ENCODE measurements around the gene NKD2.
"Not testable (repeated sequence)": the region's sequence is repeated elsewhere in the genome, so short reads cannot be mapped to it uniquely, and the experiment has no call there.

Gene NKD2

DNA sequence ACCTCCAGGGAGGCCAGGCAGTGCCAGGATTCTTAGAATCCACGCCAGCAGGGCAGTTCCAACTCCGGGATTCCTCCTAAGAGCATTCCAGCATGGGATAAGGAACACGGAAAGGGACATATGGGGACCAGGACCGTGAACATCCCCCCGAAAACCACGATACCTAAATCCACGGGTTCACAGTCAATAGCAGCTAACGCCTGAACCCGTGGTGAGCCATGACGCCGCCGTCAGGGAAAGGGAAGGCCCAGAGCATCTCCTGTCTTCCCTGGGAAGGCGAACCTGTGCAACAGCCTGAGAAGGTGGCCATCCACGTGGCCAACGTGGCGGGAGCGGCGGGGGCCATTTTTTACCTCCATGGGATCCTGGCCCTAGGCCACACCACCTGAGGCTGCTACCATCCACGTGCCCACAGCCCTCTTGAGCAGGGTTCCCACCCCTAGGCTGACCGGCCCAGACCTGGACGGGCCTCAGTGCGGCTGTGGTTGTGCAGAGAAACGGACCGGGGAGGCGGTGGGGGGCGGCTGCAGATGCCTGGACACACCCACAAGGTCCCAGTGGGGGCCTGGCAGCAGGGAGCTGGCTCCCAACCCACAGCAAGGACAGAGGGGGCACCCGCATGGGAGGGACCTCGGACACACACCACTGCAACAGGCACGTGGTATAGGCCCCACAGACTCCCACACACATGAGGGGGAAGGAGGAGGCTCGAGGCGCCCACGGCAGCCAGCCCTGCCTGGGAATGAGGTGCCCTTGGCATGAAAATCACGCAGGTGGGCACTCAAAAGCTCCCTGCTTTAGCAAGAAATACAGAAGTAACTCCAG lies 60.5 kb downstream of the NKD2 start:
- DNase-seq (ENCODE audit: low read depth, low spot score) = no peak

GRCh38 chr5:1069720-1070088 lies 61.1 kb downstream of the NKD2 start:
- DNase-seq (ENCODE audit: low read depth, low spot score) = no peak

- DNase-seq (ENCODE audit: low read depth, low spot score) = no peak
Measured at GRCh38 chr5:1073239-1074102, 64.9 kb downstream of the NKD2 start.

DNA sequence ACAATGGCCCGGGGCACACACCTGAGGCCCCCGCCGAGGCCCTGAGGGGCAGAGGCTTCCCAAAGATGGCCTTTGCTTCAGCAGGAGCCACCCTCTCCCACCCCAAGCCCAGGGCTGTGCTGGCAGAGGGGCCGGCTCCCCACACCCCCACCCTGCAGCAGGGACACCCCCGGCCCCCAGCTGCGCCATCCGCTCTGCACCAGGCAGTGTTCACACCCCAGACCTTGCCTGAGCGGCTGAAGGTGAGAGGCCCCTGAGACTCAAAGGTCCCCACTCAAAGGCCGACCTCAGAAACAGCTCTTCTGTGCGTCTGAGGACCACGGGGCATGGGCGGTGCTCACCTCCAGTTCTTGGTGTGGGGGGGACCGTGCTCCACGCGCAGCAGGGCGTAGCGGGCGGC lies 65.6 kb downstream of the NKD2 start:
- DNase-seq (ENCODE audit: low read depth, low spot score) = no peak

DNA sequence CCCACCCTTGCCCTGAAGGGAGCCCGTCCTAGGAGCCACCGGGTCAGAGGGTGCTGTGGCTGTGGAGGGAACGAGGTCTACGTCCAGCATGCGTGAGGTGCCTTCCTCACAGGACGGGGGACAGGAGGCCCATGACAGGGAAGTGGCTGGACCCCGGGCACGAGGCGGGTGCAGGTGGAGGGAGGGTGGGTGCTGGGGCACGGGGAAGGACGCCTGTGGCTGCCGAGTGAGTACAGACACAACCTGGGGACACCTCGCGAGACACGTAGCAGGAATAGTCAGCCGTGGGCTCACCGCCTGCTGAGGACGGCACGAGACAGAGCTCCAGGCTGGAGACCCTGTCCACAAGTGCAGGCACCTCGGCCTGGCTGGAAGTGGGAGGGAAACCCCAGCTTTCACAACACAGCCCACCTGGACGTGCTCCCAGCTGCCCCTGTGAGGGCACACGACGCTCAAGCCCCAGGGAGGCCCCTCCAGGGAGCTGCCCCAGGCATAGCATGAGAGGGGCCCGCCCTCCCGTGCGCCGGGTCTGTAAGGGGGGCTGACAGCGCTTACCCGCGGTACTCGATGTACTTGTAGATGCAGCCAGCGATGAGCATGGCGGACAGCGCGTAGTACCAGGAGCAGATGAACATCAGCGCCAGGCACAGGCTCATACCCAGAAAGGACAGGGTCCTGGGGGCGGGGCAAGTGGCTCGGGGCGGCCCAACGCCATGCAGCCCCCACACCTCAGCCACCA lies 66.4 kb downstream of the NKD2 start:
- DNase-seq (ENCODE audit: low read depth, low spot score) = no peak

- DNase-seq (ENCODE audit: low read depth, low spot score) = no peak
Measured at GRCh38 chr5:1075555-1075881, 66.9 kb downstream of the NKD2 start.

DNA sequence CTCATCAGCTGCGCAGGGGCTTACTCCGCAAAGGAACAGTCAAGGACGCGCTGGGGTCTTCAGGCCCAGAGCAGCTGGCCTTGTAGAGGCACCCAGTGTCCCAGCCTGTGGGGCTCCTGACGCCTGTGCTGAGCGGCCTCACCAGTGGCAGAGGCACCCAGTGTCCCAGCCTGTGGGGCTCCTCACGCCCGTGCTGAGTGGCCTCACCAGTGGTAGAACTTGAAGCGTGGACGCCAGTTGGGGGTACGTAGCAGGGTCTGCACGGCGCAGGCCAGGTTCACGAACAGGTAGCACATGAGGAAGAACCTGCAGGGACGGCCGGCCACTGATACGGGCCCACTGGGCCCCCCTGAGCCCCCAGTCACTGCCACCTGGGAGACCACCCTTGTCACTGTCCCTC lies 67.3 kb downstream of the NKD2 start:
- DNase-seq (ENCODE audit: low read depth, low spot score) = no peak

DNA sequence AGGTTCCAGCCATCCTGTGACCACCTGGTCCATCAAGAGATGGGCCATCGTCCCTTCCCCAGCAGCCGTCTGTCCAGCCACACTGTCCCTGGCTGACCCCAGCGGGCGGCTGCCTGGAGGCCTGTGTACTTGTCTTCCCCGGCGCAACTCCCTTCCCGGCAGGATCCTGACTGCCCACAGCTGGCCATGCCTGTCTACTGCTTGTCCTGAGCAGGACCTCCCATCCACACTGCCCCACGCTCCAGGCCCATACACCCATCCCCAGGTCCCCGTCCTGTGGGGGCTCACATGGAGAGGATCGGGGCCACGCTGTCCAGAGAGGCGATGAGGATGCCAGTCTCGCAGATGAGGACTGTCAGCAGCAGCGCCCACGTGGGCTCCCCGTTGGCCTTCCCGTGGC lies 67.8 kb downstream of the NKD2 start:
- DNase-seq (ENCODE audit: low read depth, low spot score) = no peak

DNA sequence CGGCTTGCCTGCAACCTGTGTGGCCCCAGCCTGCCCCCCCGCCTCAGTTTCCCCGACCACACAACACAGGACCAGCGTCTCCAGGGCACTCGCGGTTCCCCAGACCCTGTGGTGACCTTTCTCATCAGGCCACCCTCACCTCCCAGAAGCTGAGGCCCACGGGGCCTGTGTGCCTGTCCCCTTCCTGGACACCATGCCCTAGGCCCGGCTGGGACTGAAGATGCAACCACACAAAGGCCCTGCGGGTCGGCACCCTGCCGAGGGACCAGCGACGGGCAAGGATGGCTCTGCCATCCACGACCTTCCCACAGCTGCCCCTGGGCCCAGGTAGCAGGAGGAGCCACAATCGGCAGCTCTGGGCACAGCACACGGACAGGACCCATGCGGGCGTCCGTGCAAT lies 68.4 kb downstream of the NKD2 start:
- no peak for DNase-seq (ENCODE audit: low read depth, low spot score)

- no peak for DNase-seq (ENCODE audit: low read depth, low spot score)
Measured at GRCh38 chr5:1077491-1078020, 69.0 kb downstream of the NKD2 start.

DNA sequence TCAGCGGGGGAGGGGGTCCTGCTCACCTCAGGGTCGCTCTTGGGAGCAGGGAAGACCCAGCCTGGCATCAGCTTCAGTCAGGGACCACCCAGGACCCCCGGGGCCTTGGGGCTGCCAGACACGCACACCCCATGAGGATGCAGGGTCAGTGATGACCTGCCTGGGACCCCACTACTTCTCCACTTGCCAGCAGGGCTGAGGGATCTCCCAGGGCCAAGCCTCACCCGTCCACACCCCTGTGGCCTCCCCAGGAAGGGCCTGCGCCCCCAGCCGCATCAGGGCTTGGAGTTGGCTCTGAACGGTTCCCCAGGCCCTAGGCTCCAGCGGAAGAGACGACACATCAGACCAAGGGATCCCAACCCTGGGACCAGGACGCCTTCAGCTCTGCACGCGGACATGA lies 69.6 kb downstream of the NKD2 start:
- DNase-seq (ENCODE audit: low read depth, low spot score) = no peak

DNA sequence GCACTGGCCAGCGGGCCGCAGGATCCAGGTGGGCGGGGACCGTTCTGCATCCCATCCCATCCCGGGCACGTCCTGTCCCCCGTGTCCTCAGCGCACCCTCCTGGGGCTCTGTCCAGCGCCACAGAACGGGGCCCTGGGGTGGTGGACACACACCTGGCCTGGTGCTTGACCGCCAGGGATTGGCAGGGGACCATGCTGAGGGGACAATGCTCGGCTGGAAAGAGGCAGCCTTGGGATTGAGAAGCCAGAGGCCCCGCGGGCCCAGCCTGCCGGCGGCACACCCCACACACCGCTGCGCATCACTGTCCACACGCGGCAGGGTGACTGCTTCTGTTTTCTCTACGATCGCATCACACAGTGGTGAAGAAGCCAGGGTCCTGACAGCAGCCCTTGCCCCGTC lies 70.2 kb downstream of the NKD2 start:
- no peak for DNase-seq (ENCODE audit: low read depth, low spot score)

- DNase-seq (ENCODE audit: low read depth, low spot score) = no peak
Measured at GRCh38 chr5:1079486-1079885, 70.9 kb downstream of the NKD2 start.

GRCh38 chr5:1079961-1080360 lies 71.4 kb downstream of the NKD2 start:
- DNase-seq (ENCODE audit: low read depth, low spot score) = no peak

DNA sequence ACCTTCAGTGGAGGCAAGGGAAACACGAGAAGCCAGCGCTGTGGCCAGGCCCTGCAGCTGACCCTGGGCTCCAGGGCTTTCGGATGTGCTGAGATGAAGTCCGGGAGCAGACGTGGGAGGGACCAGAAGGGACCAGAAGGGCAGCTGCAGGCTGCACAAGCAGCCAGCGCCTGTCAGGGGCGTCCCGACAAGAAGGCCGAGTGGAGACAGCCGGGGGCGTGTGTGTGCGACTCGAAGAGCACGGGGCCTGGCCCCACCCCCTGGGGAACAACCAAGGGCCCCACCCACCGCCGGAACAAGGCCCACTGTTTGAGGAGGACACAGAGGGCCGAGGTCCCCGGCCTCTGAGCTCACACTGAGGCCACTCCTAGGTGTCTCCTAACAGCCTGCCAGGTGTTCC lies 71.8 kb downstream of the NKD2 start:
- no peak for DNase-seq (ENCODE audit: low read depth, low spot score)

DNA sequence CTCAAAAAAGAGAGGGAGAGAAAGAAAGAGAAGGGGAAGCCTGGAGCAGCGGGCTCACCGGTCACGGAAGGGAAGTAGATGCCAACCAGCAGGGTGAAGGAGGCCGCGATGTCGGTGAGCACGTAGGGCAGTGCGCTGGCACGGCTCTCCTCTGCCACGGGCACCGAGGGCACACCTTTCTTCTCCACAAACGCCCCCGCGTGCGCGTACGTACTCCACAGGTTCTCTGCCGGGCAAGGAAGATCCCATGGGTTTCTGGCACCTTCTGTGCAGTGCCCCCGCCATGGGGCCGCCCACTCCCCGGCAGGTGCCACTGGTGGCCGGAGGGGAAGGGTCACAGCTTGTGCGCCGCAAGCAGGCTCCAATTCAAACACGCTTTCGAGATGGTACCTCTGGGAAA lies 72.9 kb downstream of the NKD2 start:
- no peak for DNase-seq (ENCODE audit: low read depth, low spot score)

GRCh38 chr5:1083026-1083425 lies 74.4 kb downstream of the NKD2 start:
- DNase-seq (ENCODE audit: low read depth, low spot score) = not testable (repeated sequence)

DNA sequence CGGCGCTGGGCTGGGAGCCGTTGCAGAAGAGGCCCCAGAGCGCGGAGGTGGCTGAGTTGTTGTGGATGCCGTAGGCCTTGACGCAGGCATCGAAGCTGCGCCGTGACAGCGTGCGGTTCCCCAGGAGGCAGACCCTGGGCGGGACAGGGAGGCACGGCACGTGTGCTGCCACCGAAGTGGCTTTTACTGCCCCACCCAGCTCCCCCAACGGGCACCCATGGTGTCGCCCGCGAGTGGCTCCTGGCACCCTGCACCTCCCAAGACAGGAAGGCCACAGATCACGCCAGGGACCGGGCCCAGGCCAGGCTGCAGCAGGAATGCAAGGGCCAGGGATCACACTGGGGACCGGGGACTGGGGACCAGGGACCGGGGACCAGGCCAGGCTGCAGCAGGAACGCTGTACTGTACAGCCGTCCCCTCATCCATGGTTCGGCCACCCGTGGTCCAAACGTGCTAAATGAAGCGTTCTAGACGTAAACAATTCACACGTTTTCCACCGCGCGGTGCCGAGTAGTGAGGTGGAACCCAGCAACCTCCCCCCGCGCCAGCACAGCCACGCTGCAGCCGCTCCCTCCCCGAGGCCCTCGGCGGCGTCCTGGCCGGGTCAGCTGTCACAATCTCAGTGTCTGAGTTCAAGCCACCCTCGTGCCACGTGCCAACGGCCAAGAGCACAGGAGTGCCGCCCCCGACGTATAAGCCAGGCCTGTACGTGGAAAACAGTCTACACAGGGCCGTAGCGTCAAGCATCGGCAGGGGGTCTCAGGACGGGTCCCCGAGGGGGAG lies 75.4 kb downstream of the NKD2 start:
- DNase-seq (ENCODE audit: low read depth, low spot score) = no peak

GRCh38 chr5:1085391-1085790 lies 76.8 kb downstream of the NKD2 start:
- no peak for DNase-seq (ENCODE audit: low read depth, low spot score)

DNA sequence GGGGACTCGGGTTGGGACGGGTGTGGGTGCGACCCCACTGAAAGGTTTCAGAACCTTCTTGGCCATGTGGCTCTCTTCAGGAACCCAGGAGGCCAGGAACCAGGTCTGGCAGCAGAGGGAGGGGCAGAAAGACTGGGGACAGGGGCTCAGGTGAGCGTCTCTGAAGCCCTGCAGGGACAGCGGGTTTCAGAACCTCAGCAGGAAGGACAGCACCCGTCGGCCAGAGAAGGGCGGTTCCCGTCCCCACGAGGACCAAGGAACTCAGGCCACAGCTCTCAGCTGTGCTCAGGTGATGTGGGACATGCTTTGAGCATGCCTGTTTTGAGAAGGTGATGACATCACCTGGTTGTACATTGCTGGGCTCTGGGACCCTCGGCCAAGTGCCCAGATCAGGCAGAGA lies 77.5 kb downstream of the NKD2 start:
- no peak for DNase-seq (ENCODE audit: low read depth, low spot score)

- no peak for DNase-seq (ENCODE audit: low read depth, low spot score)
Measured at GRCh38 chr5:1086871-1087270, 78.3 kb downstream of the NKD2 start.

Data from astrocyte of the hippocampus (primary cell).